GM19025 (cell line): ENCODE data around the gene MTMR6.

Source experiments
- ATAC-seq: cut with Tn5 transposase; IDR thresholded peaks from one replicate; pipeline ENCODE4 v1.9.1; 2021; ENCODE audit warnings: mild to moderate bottlenecking, low read depth, moderate library complexity; ENCODE audit not compliant: unreplicated experiment

Gene MTMR6

GRCh38 chr13:25224151-25224550, 63.1 kb downstream of the MTMR6 start:
- no peak for ATAC-seq

GRCh38 chr13:25222740-25223139, 64.5 kb downstream of the MTMR6 start:
- ATAC-seq, result no peak

GRCh38 chr13:25218019-25218418, 69.3 kb downstream of the MTMR6 start:
- ATAC-seq, result no peak

GRCh38 chr13:25217023-25217885, 70.0 kb downstream of the MTMR6 start:
- ATAC-seq, result no peak

GRCh38 chr13:25215253-25215575, 72.1 kb downstream of the MTMR6 start:
- no peak for ATAC-seq

GRCh38 chr13:25214491-25215252, 72.6 kb downstream of the MTMR6 start:
- no peak for ATAC-seq

- ATAC-seq, result no peak
Measured at GRCh38 chr13:25213715-25214114, 73.6 kb downstream of the MTMR6 start.

- no peak for ATAC-seq
Measured at GRCh38 chr13:25210842-25211569, 76.3 kb downstream of the MTMR6 start.

- no peak for ATAC-seq
Measured at GRCh38 chr13:25207291-25207810, 79.9 kb downstream of the MTMR6 start.

GRCh38 chr13:25204863-25205262, 82.4 kb downstream of the MTMR6 start:
- ATAC-seq, result no peak

- no peak for ATAC-seq
Measured at GRCh38 chr13:25203127-25203740, 84.1 kb downstream of the MTMR6 start.

GRCh38 chr13:25200783-25201182, 86.5 kb downstream of the MTMR6 start:
- ATAC-seq, result no peak

- ATAC-seq, result no peak
Measured at GRCh38 chr13:25198647-25199046, 88.6 kb downstream of the MTMR6 start.

- no peak for ATAC-seq
Measured at GRCh38 chr13:25196971-25197370, 90.3 kb downstream of the MTMR6 start.
